Measurements from ENCODE around the gene DNAJC5G.
"Not testable (repeated sequence)": the region's sequence is repeated elsewhere in the genome, so short reads cannot be mapped to it uniquely, and the experiment has no call there.

The DNAJC5G gene

DNA sequence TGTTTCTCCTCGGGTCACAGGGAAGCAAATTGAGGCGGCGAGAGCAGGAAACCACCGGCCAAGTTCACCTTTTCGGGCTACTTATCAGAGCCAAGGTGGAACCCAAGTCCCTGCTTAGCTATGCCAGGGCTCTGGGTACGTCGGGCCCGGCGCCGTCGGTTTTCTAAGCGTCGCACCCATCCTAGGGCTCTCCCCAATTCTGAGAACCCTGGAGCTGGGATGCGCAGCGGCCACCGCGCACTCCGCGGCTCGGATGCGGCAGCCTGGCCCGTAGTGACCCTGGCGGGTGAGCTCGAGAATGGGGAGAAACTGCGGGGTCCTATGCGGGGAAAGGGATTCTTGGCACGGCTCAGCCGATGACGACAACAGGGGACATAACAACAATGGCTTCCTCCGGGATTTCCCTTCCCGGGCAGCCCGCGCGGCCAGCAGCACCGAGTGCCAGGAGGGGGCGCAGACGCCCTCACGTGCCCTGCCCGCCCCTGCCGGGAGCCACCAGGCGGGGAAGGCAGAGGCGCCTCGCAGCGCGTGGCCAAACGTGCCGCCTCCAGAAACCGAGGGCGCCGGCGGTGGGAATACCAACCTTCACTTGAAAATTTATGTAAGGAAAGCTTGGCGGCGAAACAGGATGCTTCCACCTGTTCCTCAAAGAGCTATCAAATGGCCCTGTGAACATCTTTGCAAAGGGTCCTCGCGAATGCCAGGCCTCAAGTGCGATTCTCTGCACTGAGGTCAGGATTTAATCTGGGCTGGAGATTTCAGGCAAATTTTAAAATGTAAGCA, 10.3 kb upstream of the DNAJC5G start:
- peak; percentile 66 for TF ChIP-seq CTCF (IDR thresholded peaks at IDR 0.05; ENCODE audit: insufficient read depth, low read depth, low read length, missing control alignments)
- peak overlapping the region; percentile 58 for H3K4me3 ChIP-seq (ENCODE audit: low read depth, low read length)
- peak; percentile 74 for DNase-seq (ENCODE audit: low read depth)

DNA sequence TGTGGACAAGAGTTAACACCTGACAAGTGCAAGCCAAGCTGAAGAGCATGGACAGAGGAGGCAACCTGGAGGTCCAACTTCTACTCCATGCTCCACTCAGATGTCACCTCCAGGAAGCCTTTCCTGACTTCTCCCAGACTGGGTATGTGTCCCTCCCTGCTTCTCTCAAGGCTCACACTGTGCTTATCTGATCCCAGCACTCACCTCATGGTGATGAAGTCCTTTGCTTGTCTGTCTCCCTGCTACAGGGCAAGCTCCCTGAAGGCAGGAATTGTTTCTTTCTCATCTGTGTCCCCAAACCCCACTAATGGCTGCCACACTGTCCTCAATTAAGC, 9.7 kb upstream of the DNAJC5G start:
- H3K4me3 ChIP-seq (ENCODE audit: low read depth, low read length): no peak overlapping the region
- TF ChIP-seq CTCF (IDR thresholded peaks at IDR 0.05; ENCODE audit: insufficient read depth, low read depth, low read length, missing control alignments): no peak

GRCh38 chr2:27268296-27268695, 6.9 kb upstream of the DNAJC5G start:
- not testable (repeated sequence) for H3K4me3 ChIP-seq (ENCODE audit: low read depth, low read length); DNase-seq (ENCODE audit: low read depth)

More for the DNA sequence above, 9.7 kb upstream of the DNAJC5G start:
- DNase-seq (ENCODE audit: low read depth): no peak

- no peak overlapping the region for H3K4me3 ChIP-seq (ENCODE audit: low read depth, low read length)
- TF ChIP-seq CTCF (IDR thresholded peaks at IDR 0.05; ENCODE audit: insufficient read depth, low read depth, low read length, missing control alignments): no peak
- DNase-seq (ENCODE audit: low read depth): no peak
These were observed 5.1 kb upstream of the DNAJC5G start for GRCh38 chr2:27270131-27270530.

GRCh38 chr2:27270670-27271069, 4.6 kb upstream of the DNAJC5G start:
- TF ChIP-seq CTCF (IDR thresholded peaks at IDR 0.05; ENCODE audit: insufficient read depth, low read depth, low read length, missing control alignments): no peak
- H3K4me3 ChIP-seq (ENCODE audit: low read depth, low read length): no peak overlapping the region
- no peak for DNase-seq (ENCODE audit: low read depth)

GRCh38 chr2:27271631-27272340, 3.4 kb upstream of the DNAJC5G start:
- no peak overlapping the region for H3K4me3 ChIP-seq (ENCODE audit: low read depth, low read length)
- no peak for DNase-seq (ENCODE audit: low read depth)
- TF ChIP-seq CTCF (IDR thresholded peaks at IDR 0.05; ENCODE audit: insufficient read depth, low read depth, low read length, missing control alignments): no peak

DNA sequence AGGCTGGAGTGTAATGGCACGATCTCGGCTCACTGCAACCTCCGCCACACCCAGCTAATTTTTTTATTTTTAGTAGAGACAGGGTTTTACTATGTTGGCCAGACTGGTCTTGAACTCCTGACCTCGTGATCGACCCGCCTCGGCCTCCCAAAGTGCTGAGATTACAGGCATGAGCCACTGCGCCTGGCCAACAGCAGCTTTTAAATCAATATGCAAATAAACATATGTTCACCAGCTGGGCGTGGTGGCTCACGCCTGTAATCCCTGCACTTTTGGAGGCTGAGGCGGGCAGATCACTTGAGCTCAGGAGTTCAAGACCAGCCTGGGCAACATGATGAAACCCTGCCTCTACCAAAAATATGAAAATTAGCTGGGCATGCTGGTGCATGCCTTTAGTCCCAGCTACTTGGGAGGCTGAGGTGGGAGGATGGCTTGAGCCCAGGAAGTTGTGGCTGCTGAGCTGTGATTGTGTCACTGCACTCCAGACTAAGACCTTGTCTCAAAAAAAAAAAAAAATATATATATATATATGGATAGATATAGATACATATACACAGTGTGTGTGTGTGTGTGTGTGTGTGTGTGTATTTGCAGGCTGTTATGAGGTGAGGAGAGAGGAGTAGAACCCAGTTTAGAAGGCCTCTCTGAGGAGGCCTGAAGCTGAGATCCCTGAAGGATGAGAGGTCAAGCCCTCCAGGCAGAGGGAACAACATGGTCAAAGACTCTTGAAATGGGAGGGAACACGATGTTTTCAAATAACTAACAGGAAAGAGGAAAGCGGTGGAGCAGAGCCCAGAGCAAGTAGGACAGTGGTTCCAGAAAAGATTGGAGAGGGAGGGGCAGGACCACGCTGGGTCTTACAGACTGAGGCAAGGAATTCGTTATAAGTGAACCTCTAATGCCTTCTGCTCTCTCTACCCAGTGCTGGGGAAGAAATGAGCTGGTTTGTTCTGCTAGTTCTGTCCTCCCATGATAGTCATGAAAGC, 2.4 kb upstream of the DNAJC5G start:
- not testable (repeated sequence) for H3K4me3 ChIP-seq (ENCODE audit: low read depth, low read length); DNase-seq (ENCODE audit: low read depth)

All from GM12865 (cell line).